Heart left ventricle (tissue), 16 donors: Measurements from ENCODE around the gene MVB12B. TPM values are rescaled to one million over a fixed set of nuclear protein-coding genes. Genes with fewer than 3 reads are reported as not detected.

Experiments used
- ATAC-seq, 4 donors: fragments of 200-7000 bp; cut with Tn5 transposase; one replicate each; pipeline ENCODE4 v1.9.1; 2020 to 2022; ENCODE audit warnings: moderate library complexity in 4 of 4, mild to moderate bottlenecking in 3 of 4, moderate number of reproducible peaks in 1 of 4
- DNase-seq, 5 donors: peaks; one replicate each; pipeline ENCODE4 v3.0.0-alpha.2; 2020
- H3K27ac ChIP-seq, 12 donors: fragments of 200-600 bp; sonication (generic) in 4 of 12; one replicate each; pipeline versions ENCODE4 v1.5.0 to v1.8.0; 2016 to 2022; ENCODE audit warnings: mild to moderate bottlenecking in 2 of 12
- H3K27me3 ChIP-seq, 9 donors: fragments of 200-600 bp; sonication (generic) in 2 of 9; one replicate each; pipeline versions ENCODE4 v1.5.1 to v1.8.0; 2016 to 2022; ENCODE audit warnings: mild to moderate bottlenecking in 3 of 9
- H3K36me3 ChIP-seq, 9 donors: fragments of 200-600 bp; sonication (generic) in 2 of 9; one replicate each; pipeline versions ENCODE4 v1.5.0 to v1.8.0; 2018 to 2022; ENCODE audit warnings: mild to moderate bottlenecking in 2 of 9
- H3K4me1 ChIP-seq, 12 donors: fragments of 200-600 bp; sonication (generic) in 4 of 12; one replicate each; pipeline versions ENCODE4 v1.5.0 to v1.8.0; 2016 to 2022; ENCODE audit warnings: mild to moderate bottlenecking in 3 of 12
- H3K4me3 ChIP-seq, 12 donors: fragments of 200-600 bp; sonication (generic) in 4 of 12; one replicate each; pipeline versions ENCODE4 v1.5.0 to v1.8.0; 2017 to 2022; ENCODE audit warnings: mild to moderate bottlenecking in 9 of 12, moderate library complexity in 4 of 12
- H3K9me3 ChIP-seq, 12 donors: fragments of 200-600 bp; sonication (generic) in 4 of 12; one replicate each; pipeline versions ENCODE4 v1.5.0 to v1.8.0; 2016 to 2022; ENCODE audit warnings: mild to moderate bottlenecking in 1 of 12
- CTCF ChIP-seq, 12 donors: fragments of 200-600 bp; sonication (generic) in 4 of 12; IDR thresholded peaks; one replicate each; pipeline versions ENCODE4 v1.5.0 to v1.8.0; 2018 to 2022; ENCODE audit warnings: antibody characterized with exemption in 12 of 12, mild to moderate bottlenecking in 5 of 12
- POLR2A ChIP-seq, 2 donors: fragments of 450-650 bp; IDR thresholded peaks; one replicate each; pipeline ENCODE4 v1.6.1; 2017; ENCODE audit warnings: antibody characterized with exemption in 2 of 2, mild to moderate bottlenecking in 2 of 2, moderate library complexity in 2 of 2
- WGBS, 4 donors: extraction: QIAGEN DNeasy Blood & Tissue Kit in 2 of 4; methylation state at CpG; one replicate each; pipeline versions ENCODE4 v1.1.5 to v1.1.7; 2013 to 2018; 5-methylcytosine and 5-hydroxymethylcytosine counted together
- intact Hi-C, 10 donors: fragments of 100-400 bp; cut with DNase I; formaldehyde crosslinking; loops; one replicate each; pipeline versions ENCODE4 v1.11.1 to v1.14.2; 2022
- polyA plus RNA-seq, 2 donors: library from polyadenylated mRNA; stranded (reverse); fragments of 200-250 nt; gene quantifications; one replicate each; pipeline ENCODE4 v1.2.3, GENCODE V29; 2013
- total RNA-seq, 9 donors: library from RNA; depleted of rRNA in 2 of 9; stranded (reverse); fragments of >200 nt in 2 of 9; fragmentation: NEBNext Ultra II Directional in 3 of 9; extraction: Animal tissue kit (Norgen Biotek cat#: 25700) in 3 of 9; gene quantifications; one replicate each; pipeline versions ENCODE4 v1.1.0 to v1.2.4, GENCODE V29; 2016 to 2023
- donor health status: ischemic (EF 13 %, LVEDD 7.1; RV severe dilation, severe dysfunction).
- donor health status: healthy with polysubstance abuse.
- donor health status: DM: no; HTN: yes; CAD: no.
- donor health status: DM: no; HTN: no; CAD: no.
- donor health status: ischemic (EF 25% LVEDD 6.9; RV normal size, moderate dysfunction).
- donor health status: ischemic (EF 25% LVEDD 5.7; RV mildly dilated, moderate dysfunction).
- donor health status: healthy.
- donor health status: DM: yes; HTN: yes; CAD: no.
- donor health status: ischemic (EF 35%, LVEDD 5.7; RV mildly dilated, moderate dysfunction).
- donor health status: nonischemic (EF 11% LVEDD 7.7; RV severe dilation, severe dysfunction).
- donor health status: DM: yes; HTN: yes; CAD: no.
- donor health status: PGD.
- donor health status: ischemic (EF 29% LVEDD 5.4; RV normal size, mild dysfunction).
- donor health status: nonischemic (EF 23%, LVEDD 6.1; RV moderate dilation, normal function).

Gene MVB12B
- total and polyA plus RNA-seq, 11 donors, result 4.9 to 16.2 (median 11.0) TPM

GRCh38 chr9:126430124-126430523 lies 103.5 kb downstream of the MVB12B start:
- intact Hi-C loops, result no loop called here
- Histone ChIP-seq H3K27me3 (no peaks in the 10 kb centered on the region), H3K36me3 (peaks cover 0 to 19% (median under 1%) of the 10 kb centered on the region in 9 donors), H3K4me1 (no peaks in the 10 kb centered on the region), H3K9me3 (no peaks in the 10 kb centered on the region), H3K4me3 (no peak overlapping the region), H3K27ac (no peak overlapping the region)
- no peak for TF ChIP-seq POLR2A (IDR thresholded peaks at IDR 0.05)
- TF ChIP-seq CTCF (IDR thresholded peaks at IDR 0.05), result no peak
- WGBS, 4 donors, result 94 to 97% (median 95%) methylated on average over 6 of the region's 6 CpGs
- ATAC-seq, result no peak
- no peak for DNase-seq

GRCh38 chr9:126431077-126431742 lies 104.6 kb downstream of the MVB12B start:
- Histone ChIP-seq H3K27me3 (no peaks in the 10 kb centered on the region), H3K4me1 (no peaks in the 10 kb centered on the region), H3K27ac (no peak overlapping the region), H3K4me3 (no peak overlapping the region), H3K36me3 (peaks cover 0 to 19% (median 0%) of the 10 kb centered on the region in 9 donors), H3K9me3 (no peaks in the 10 kb centered on the region)
- no peak for TF ChIP-seq CTCF (IDR thresholded peaks at IDR 0.05)
- no peak for TF ChIP-seq POLR2A (IDR thresholded peaks at IDR 0.05)
- 87 to 90% (median 88%) methylated on average over 11 of the region's 11 CpGs for WGBS, 4 donors
- intact Hi-C loops, result no loop called here
- DNase-seq (no peak), ATAC-seq (no peak)

- Histone ChIP-seq H3K36me3 (peaks cover 0 to 14% (median 0%) of the 10 kb centered on the region in 9 donors), H3K27ac (no peak overlapping the region), H3K9me3 (no peaks in the 10 kb centered on the region), H3K4me3 (no peak overlapping the region), H3K4me1 (no peaks in the 10 kb centered on the region), H3K27me3 (no peaks in the 10 kb centered on the region)
- DNase-seq (no peak), ATAC-seq (no peak)
- TF ChIP-seq CTCF (IDR thresholded peaks at IDR 0.05) (no peak), POLR2A (IDR thresholded peaks at IDR 0.05) (no peak)
- intact Hi-C loops, result no loop called here
- 90 to 99% (median 95%) methylated on average over 7 of the region's 7 CpGs for WGBS, 4 donors
Measured at GRCh38 chr9:126432659-126433058, 106.0 kb downstream of the MVB12B start.

GRCh38 chr9:126435105-126435504 lies 108.5 kb downstream of the MVB12B start:
- H3K4me1 ChIP-seq, result no peaks in the 10 kb centered on the region
- H3K4me3 ChIP-seq, result no peak overlapping the region
- intact Hi-C loops, result no loop called here
- no peak for TF ChIP-seq POLR2A (IDR thresholded peaks at IDR 0.05)
- no peak for TF ChIP-seq CTCF (IDR thresholded peaks at IDR 0.05)
- DNase-seq, result no peak
- H3K9me3 ChIP-seq, result no peaks in the 10 kb centered on the region
- ATAC-seq, result no peak
- no peak overlapping the region for H3K27ac ChIP-seq
- 49 to 88% (median 76%) methylated on average over 2 of the region's 2 CpGs for WGBS, 4 donors
- peaks cover 0 to 11% (median 0%) of the 10 kb centered on the region in 9 donors for H3K36me3 ChIP-seq
- no peaks in the 10 kb centered on the region for H3K27me3 ChIP-seq
